Keratinocyte (primary cell): Measurements from ENCODE around the gene ARHGEF28. TPM values are rescaled to one million over a fixed set of nuclear protein-coding genes. Genes with fewer than 3 reads are reported as not detected.
A peak's percentile ranks its signal among the peaks of the same experiment; 100 is the strongest.

ENCODE experiments used
- DNase-seq: peaks from one replicate; pipeline ENCODE4 v3.0.0-alpha.2; 2011; ENCODE audit warnings: low read depth, missing footprints, low spot score
- FAIRE-seq: peaks from 2 replicates; lab custom pipeline; 2011; peaks lifted over from hg19 to GRCh38; lab: Jason Lieb, UNC
- H2AFZ ChIP-seq: 2 replicates; pipeline ENCODE4 v1.6.0; 2012; ENCODE audit warnings: low read length, control low read depth, inconsistent platforms; ENCODE audit not compliant: control insufficient read depth
- H3K27ac ChIP-seq: 2 replicates; pipeline ENCODE4 v1.5.1; 2011; ENCODE audit warnings: low read length; ENCODE audit not compliant: control insufficient read depth, insufficient read depth
- H3K27me3 ChIP-seq: 3 replicates; pipeline ENCODE4 v1.6.0; 2011; ENCODE audit warnings: low read length; ENCODE audit not compliant: control insufficient read depth, insufficient read depth; ENCODE audit errors: extremely low read depth
- H3K36me3 ChIP-seq, 2 experiments: 2 replicates in 1 of 2; 3 replicates in 1 of 2; pipeline ENCODE4 v1.5.1; 2011; ENCODE audit warnings: low read length in 2 of 2, mild to moderate bottlenecking in 1 of 2; ENCODE audit not compliant: control insufficient read depth in 2 of 2, insufficient read depth in 2 of 2; ENCODE audit errors: extremely low read depth in 1 of 2
- H3K4me1 ChIP-seq: 3 replicates; pipeline ENCODE4 v1.5.1; 2011; ENCODE audit warnings: low read length; ENCODE audit not compliant: control insufficient read depth, insufficient read depth; ENCODE audit errors: extremely low read depth
- H3K4me2 ChIP-seq: 3 replicates; pipeline ENCODE4 v1.6.0; 2011; ENCODE audit warnings: low read depth, low read length; ENCODE audit not compliant: control insufficient read depth, insufficient read depth; ENCODE audit errors: extremely low read depth
- H3K4me3 ChIP-seq, 3 experiments: fragments of 200-600 bp in 1 of 3; sonication (generic) in 1 of 3; 2 replicates in 2 of 3; 3 replicates in 1 of 3; pipeline ENCODE4 v1.5.1; 2011 to 2016; ENCODE audit warnings: low read length in 3 of 3, mild to moderate bottlenecking in 3 of 3, control low read depth in 2 of 3, inconsistent platforms in 1 of 3, low read depth in 1 of 3, mixed read lengths in 1 of 3, mixed run types in 1 of 3, moderate library complexity in 1 of 3; ENCODE audit not compliant: control insufficient read depth in 2 of 3, insufficient read depth in 2 of 3; ENCODE audit errors: extremely low read depth in 1 of 3
- H3K79me2 ChIP-seq: 2 replicates; pipeline ENCODE4 v1.6.0; 2012; ENCODE audit warnings: low read length; ENCODE audit not compliant: control insufficient read depth, insufficient read depth
- H3K9ac ChIP-seq: 3 replicates; pipeline ENCODE4 v1.6.0; 2011; ENCODE audit warnings: low read length; ENCODE audit not compliant: control insufficient read depth, insufficient read depth; ENCODE audit errors: extremely low read depth
- H3K9me1 ChIP-seq: 3 replicates; pipeline ENCODE4 v1.6.0; 2011; ENCODE audit warnings: low read length; ENCODE audit not compliant: control insufficient read depth, insufficient read depth; ENCODE audit errors: extremely low read depth
- H3K9me3 ChIP-seq: 2 replicates; pipeline ENCODE4 v1.5.1; 2012; ENCODE audit warnings: low read depth, low read length; ENCODE audit not compliant: control insufficient read depth
- H4K20me1 ChIP-seq: 3 replicates; pipeline ENCODE4 v1.6.0; 2011; ENCODE audit warnings: low read length; ENCODE audit not compliant: control insufficient read depth, insufficient read depth; ENCODE audit errors: extremely low read depth
- CTCF ChIP-seq, 3 experiments: IDR thresholded peaks in 1 of 3; conservative IDR thresholded peaks in 1 of 3; optimal IDR thresholded peaks in 1 of 3; 2 replicates in 2 of 3; 3 replicates in 1 of 3; pipeline versions ENCODE3 to v1.5.1; 2011; ENCODE audit warnings: low read length in 3 of 3, mild to moderate bottlenecking in 3 of 3, moderate library complexity in 2 of 3, control low read depth in 1 of 3, inconsistent platforms in 1 of 3; ENCODE audit not compliant: insufficient read depth in 2 of 3; ENCODE audit errors: extremely low read depth in 1 of 3
- EZH2 ChIP-seq: IDR thresholded peaks from one replicate; pipeline ENCODE4 v1.6.1; 2012; ENCODE audit warnings: inconsistent platforms, mild to moderate bottlenecking, low read length, moderate library complexity
- dilution Hi-C: fragments of 300-500 bp; cut with MboI; formaldehyde crosslinking; loops from one replicate; pipeline ENCODE4 v1.7.0; 2020; ENCODE audit warnings: low sequenced_read_pairs; ENCODE audit not compliant: extremely low pct_ligation_motif_present
- polyA plus RNA-seq, 5 experiments: library from polyadenylated mRNA; depleted of rRNA in 3 of 5; stranded (reverse) in 3 of 5; stranded (forward) in 1 of 5; unstranded in 1 of 5; fragments of >200 nt; gene quantifications; 1 replicate in 1 of 5; 2 replicates in 3 of 5; 3 replicates in 1 of 5; pipeline versions ENCODE4 v1.2.1 to v1.2.3, GENCODE V29; 2011 to 2012; ENCODE audit warnings: missing spikeins in 2 of 5, low read depth in 1 of 5, low replicate concordance in 1 of 5

Gene ARHGEF28
- polyA plus RNA-seq, 1 donor (not counting 4 experiments of a cell fraction or from before 2014, with no cell fraction given): 31.6 TPM

GRCh38 chr5:73938938-73939320, 312.9 kb downstream of the ARHGEF28 start:
- no peak for TF ChIP-seq EZH2
- no peak for TF ChIP-seq CTCF (optimal IDR thresholded peaks at IDR 0.05 in 1 of 3, IDR thresholded peaks at IDR 0.05 in 1 of 3, conservative IDR thresholded peaks at IDR 0.05 in 1 of 3; ENCODE audit: extremely low read depth in 1 of 3, insufficient read depth in 2 of 3, low read length in 3 of 3)
- peak overlapping the region; percentile 83 for H3K4me2 ChIP-seq
- no peak for DNase-seq
- H2AFZ ChIP-seq: no peak overlapping the region
- no peak overlapping the region for H3K4me3 ChIP-seq
- H3K9ac ChIP-seq: peak overlapping the region; percentile 6
- H3K9me1 ChIP-seq: no peaks in the 10 kb centered on the region
- peaks cover 11 to 16% of the 10 kb centered on the region in 2 experiments for H3K36me3 ChIP-seq
- H3K9me3 ChIP-seq: peaks cover 2% of the 10 kb centered on the region
- dilution Hi-C loops: no loop called here
- no peak for FAIRE-seq
- no peaks in the 10 kb centered on the region for H3K27me3 ChIP-seq
- H3K4me1 ChIP-seq: peaks cover 39% of the 10 kb centered on the region
- no peaks in the 10 kb centered on the region for H4K20me1 ChIP-seq
- peaks cover 12% of the 10 kb centered on the region for H3K79me2 ChIP-seq
- H3K27ac ChIP-seq: peak overlapping the region; percentile 93

GRCh38 chr5:73939557-73939956, 313.6 kb downstream of the ARHGEF28 start:
- dilution Hi-C loops: no loop called here
- Histone ChIP-seq H3K9me3 (peaks cover 2% of the 10 kb centered on the region), H3K27ac (peak overlapping the region; percentile 93), H3K4me2 (peak overlapping the region; percentile 83), H3K36me3 (peaks cover 11 to 18% of the 10 kb centered on the region in 2 experiments), H3K9me1 (no peaks in the 10 kb centered on the region), H3K9ac (no peak overlapping the region), H3K79me2 (peaks cover 12% of the 10 kb centered on the region), H3K4me1 (peaks cover 39% of the 10 kb centered on the region), H4K20me1 (no peaks in the 10 kb centered on the region), H3K27me3 (no peaks in the 10 kb centered on the region), H3K4me3 (no peak overlapping the region), H2AFZ (no peak overlapping the region)
- FAIRE-seq: no peak
- DNase-seq: no peak
- TF ChIP-seq EZH2: no peak
- TF ChIP-seq CTCF (optimal IDR thresholded peaks at IDR 0.05 in 1 of 3, IDR thresholded peaks at IDR 0.05 in 1 of 3, conservative IDR thresholded peaks at IDR 0.05 in 1 of 3; ENCODE audit: extremely low read depth in 1 of 3, insufficient read depth in 2 of 3, low read length in 3 of 3): no peak
